Body of pancreas (tissue), 4 donors: ENCODE data around the gene PITRM1. TPM values are rescaled to one million over a fixed set of nuclear protein-coding genes. Genes with fewer than 3 reads are reported as not detected.

Source experiments
- ATAC-seq: fragments of 150-250 bp; one replicate; pipeline ENCODE4 v1.9.1; 2016
- DNase-seq, 4 donors: peaks; one replicate each; pipeline ENCODE4 v3.0.0-alpha.2; 2019
- H3K27ac ChIP-seq, 4 donors: fragments of 200-600 bp; sonication (generic); 1 replicate in 3 of 4; 2 replicates in 1 of 4; pipeline versions ENCODE4 v1.5.1 to v1.6.1; 2016 to 2019; ENCODE audit warnings: mild to moderate bottlenecking in 1 of 4, mixed read lengths in 1 of 4, moderate library complexity in 1 of 4
- H3K27me3 ChIP-seq, 2 donors: fragments of 200-600 bp; sonication (generic); one replicate each; pipeline ENCODE4 v1.6.0; 2016; ENCODE audit warnings: mild to moderate bottlenecking in 1 of 2
- H3K36me3 ChIP-seq, 2 donors: fragments of 200-600 bp; sonication (generic); replicated peaks in 1 of 2; 2 replicates each; pipeline ENCODE4 v1.5.1; 2016; ENCODE audit warnings: low read depth in 2 of 2; ENCODE audit not compliant: insufficient read depth in 1 of 2
- H3K4me1 ChIP-seq: fragments of 200-600 bp; sonication (generic); one replicate; pipeline ENCODE4 v1.6.0; 2016
- H3K4me3 ChIP-seq, 2 donors: fragments of 200-600 bp; sonication (generic); 1 replicate in 1 of 2; 2 replicates in 1 of 2; pipeline ENCODE4 v1.5.1; 2016 to 2019
- H3K9me3 ChIP-seq, 3 donors: fragments of 200-600 bp; sonication (generic); 1 replicate in 2 of 3; 2 replicates in 1 of 3; pipeline ENCODE4 v1.5.1; 2016
- CTCF ChIP-seq, 7 experiments: fragments of 450-650 bp in 4 of 7; fragments of 200-600 bp in 3 of 7; sonication (generic) in 3 of 7; IDR thresholded peaks; one replicate each; pipeline ENCODE4 v1.5.1; 2016 to 2019; ENCODE audit warnings: antibody characterized with exemption in 7 of 7
- POLR2A ChIP-seq, 3 donors: fragments of 450-650 bp; IDR thresholded peaks; one replicate each; pipeline ENCODE4 v1.6.1; 2016; ENCODE audit warnings: antibody characterized with exemption in 3 of 3, mild to moderate bottlenecking in 2 of 3
- WGBS, 2 donors: methylation state at CpG; one replicate each; pipeline ENCODE4 v1.1.5; 2017; 5-methylcytosine and 5-hydroxymethylcytosine counted together
- intact Hi-C: fragments of 100-400 bp; cut with DNase I; formaldehyde crosslinking; loops from one replicate; pipeline ENCODE4 v1.15.1; 2023
- total RNA-seq, 2 donors: library from RNA; depleted of rRNA; stranded (reverse); fragments of >200 nt; gene quantifications; one replicate each; pipeline ENCODE4 v1.1.0, GENCODE V29; 2016

PITRM1 gene
- total RNA-seq, 2 donors from 2014 or later, result 34.9 to 45.4 TPM

- 83 to 85% methylated on average over 12 of the region's 12 CpGs for WGBS, 2 donors
- no peak for ATAC-seq
These were observed 45.3 kb upstream of the PITRM1 start for GRCh38 chr10:3217853-3218252.

DNA sequence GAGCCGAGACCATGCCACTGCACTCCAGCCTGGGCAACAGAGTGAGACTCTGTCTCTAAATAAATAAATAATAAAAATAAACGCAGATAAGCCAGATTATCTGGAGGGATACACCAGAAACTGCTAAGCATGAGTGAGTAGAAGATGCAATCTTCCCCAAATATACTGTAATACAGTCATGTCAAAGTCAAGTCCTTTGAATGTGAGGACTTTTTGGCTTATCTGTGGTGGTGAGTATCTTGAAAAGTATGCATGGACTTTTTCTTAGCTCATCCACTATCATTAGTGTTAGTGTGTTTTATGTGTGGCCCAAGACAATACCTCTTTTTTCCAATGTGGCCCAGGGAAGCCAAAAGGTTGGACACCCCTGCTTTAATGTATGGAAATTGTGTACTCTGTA lies 44.7 kb upstream of the PITRM1 start:
- H3K27me3 ChIP-seq, result no peaks in the 10 kb centered on the region
- intact Hi-C loops, result no loop called here
- DNase-seq (no peak), ATAC-seq (no peak)
- H3K4me3 ChIP-seq, result no peak overlapping the region
- no peaks in the 10 kb centered on the region for H3K9me3 ChIP-seq
- no peaks in the 10 kb centered on the region for H3K4me1 ChIP-seq
- no peak overlapping the region for H3K27ac ChIP-seq
- H3K36me3 ChIP-seq, result no peaks in the 10 kb centered on the region
- 70% methylated on average over 2 of the region's 2 CpGs for WGBS, 2 donors
- TF ChIP-seq CTCF (IDR thresholded peaks at IDR 0.05), result no peak
- no peak for TF ChIP-seq POLR2A (IDR thresholded peaks at IDR 0.05)

More at GRCh38 chr10:3217853-3218252, 45.3 kb upstream of the PITRM1 start:
- no peaks in the 10 kb centered on the region for H3K9me3 ChIP-seq
- intact Hi-C loops, result no loop called here
- no peaks in the 10 kb centered on the region for H3K4me1 ChIP-seq
- no peaks in the 10 kb centered on the region for H3K36me3 ChIP-seq
- no peaks in the 10 kb centered on the region for H3K27me3 ChIP-seq
- no peak overlapping the region for H3K27ac ChIP-seq
- no peak for DNase-seq
- H3K4me3 ChIP-seq, result no peak overlapping the region
- TF ChIP-seq POLR2A (IDR thresholded peaks at IDR 0.05) (no peak), CTCF (IDR thresholded peaks at IDR 0.05) (no peak)

GRCh38 chr10:3215153-3215775 lies 42.7 kb upstream of the PITRM1 start:
- Histone ChIP-seq H3K9me3 (no peaks in the 10 kb centered on the region), H3K36me3 (no peaks in the 10 kb centered on the region), H3K27me3 (no peaks in the 10 kb centered on the region), H3K27ac (no peak overlapping the region), H3K4me1 (no peaks in the 10 kb centered on the region), H3K4me3 (no peak overlapping the region)
- intact Hi-C loops, result no loop called here
- TF ChIP-seq POLR2A (IDR thresholded peaks at IDR 0.05) (no peak), CTCF (IDR thresholded peaks at IDR 0.05) (no peak)
- WGBS, 2 donors, result 67 to 68% methylated on average over 14 of the region's 14 CpGs
- no peak for DNase-seq
- no peak for ATAC-seq

DNA sequence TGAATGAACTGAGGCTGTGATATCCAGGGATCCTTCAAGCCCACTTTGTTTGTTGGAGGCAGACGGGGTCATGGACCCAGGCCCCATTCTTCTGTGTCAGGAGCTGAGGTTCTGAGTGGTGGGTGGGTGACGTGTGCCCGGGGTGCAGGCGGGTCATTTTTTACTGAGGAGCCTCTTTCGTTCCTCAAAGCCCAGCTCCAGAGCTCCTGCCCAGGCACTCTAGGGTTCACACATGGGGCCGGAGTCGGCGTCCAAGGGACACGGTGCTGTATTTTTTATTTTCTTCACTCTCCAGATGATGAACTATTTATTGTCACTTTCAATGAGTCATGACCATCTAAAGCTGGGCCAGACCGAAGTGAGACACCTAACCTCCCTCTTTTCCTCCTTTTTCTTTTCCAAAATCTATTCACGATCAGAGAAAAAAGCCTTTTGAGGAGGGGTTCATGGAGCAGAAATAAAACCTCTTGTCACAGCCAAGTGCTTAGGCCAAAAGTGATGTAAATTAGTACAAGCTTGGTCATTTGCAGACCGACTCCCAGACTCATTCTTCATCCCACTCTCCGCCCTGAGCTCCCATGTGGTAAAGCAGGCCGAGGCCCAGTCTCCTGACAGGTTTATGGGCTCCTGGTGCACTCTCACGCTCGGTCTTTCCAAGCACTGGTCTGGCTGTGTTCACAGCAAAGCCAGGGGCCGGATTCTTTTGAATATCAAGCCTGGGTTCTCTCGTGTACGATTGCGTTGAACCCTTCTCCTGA lies 41.4 kb upstream of the PITRM1 start:
- 88 to 90% methylated on average over 18 to 20 of the region's 20 CpGs for WGBS, 2 donors
- TF ChIP-seq POLR2A (IDR thresholded peaks at IDR 0.05) (no peak), CTCF (IDR thresholded peaks at IDR 0.05) (no peak)
- Histone ChIP-seq H3K4me1 (no peaks in the 10 kb centered on the region), H3K9me3 (no peaks in the 10 kb centered on the region), H3K27ac (no peak overlapping the region), H3K4me3 (no peak overlapping the region), H3K27me3 (no peaks in the 10 kb centered on the region), H3K36me3 (no peaks in the 10 kb centered on the region)
- ATAC-seq, result no peak
- no peak for DNase-seq
- intact Hi-C loops, result no loop called here
